NCI-H1417 (cell line): ENCODE data around the gene EIF3L.

Source experiments
- DNase-seq, 3 experiments: peaks; one replicate each; lab custom pipeline; 2025; lab: John Stamatoyannopoulos, UW

EIF3L gene

GRCh38 chr22:37854946-37855345 is 5.7 kb downstream of the EIF3L start:
- DNase-seq: no peak

DNA sequence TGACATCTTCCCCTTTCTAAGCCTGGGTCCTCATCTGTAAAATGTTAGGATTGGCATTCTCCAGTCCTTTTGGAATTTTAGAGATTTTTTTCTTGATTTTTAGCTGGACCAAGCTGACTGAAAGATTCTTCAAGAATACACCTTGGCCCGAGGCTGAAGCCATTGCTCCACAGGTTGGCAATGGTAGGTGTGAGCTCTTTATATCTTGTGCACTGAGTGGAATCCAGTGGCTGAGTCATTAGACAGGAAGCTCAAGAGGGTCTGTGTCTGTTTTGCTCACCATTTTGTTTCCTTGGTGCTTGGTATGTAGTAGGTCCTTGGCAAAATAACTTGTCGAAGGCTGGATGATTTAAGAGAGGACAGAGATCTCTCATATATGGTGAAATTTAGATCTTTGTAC is 6.2 kb downstream of the EIF3L start:
- no peak for DNase-seq

DNA sequence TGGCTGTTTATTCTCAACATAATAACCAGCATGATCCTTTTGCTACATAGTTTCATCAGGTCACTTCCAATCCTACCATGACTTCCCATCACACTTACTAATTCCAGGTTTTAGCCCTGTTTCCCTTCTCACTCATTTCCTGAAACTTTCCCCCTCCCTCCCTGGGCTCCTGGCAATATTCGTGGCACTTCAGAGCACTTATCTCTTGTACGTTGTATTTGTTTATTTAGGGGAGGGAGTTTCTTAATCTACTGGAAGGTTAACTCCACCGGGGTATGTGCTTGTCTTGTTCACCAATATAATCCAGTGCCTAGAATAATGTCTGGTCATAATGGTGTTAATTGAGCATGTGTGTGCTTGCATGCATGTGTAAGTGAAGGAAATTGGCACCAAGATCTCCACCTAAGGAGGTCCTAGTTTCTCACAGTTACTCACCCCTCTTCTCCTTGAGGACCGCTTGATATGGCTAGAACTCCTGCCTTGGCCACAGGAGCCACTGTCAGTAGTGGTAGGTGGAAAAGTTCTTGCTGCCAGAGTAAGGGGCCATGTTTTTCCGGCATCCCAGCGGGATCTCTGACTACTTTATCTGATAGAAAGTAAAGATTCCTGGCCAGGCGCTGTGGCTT is 11.7 kb downstream of the EIF3L start:
- no peak for DNase-seq

DNA sequence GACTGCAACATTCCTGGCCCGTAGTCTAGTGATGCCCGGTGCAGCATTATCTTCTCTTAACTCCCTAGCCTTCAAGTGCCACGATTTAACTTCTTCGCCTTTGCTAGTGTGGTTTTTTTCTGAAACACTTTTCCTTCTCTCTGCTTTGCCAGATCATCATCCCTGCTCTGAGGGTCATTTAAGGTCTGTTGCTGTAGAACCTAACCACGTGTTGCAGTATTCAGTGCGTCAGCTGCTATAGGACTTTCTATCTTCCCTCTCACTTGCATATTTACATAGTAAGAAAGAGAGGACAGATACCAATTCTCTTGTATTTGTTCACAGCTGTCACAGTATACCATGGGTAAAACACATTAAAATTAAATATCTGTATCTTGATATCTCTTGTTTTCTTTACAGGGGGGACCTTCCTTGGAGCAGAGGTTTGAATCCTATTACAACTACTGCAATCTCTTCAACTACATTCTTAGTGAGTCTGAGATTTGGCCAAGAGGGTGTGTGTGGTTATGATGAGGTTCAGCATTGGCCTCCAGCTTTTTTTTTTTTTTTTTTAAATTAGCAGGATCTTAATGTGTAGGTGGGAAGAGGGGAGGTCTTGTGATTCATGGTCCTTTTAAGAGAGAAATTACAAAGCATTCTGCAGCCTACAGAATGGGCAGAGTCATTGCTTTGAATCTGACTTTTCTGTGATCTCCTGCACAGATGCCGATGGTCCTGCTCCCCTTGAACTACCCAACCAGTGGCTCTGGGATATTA is 13.5 kb downstream of the EIF3L start:
- DNase-seq: no peak

- no peak for DNase-seq
Observed at GRCh38 chr22:37865510-37865909, 16.3 kb downstream of the EIF3L start.

GRCh38 chr22:37870273-37870672 is 21.1 kb downstream of the EIF3L start:
- no peak for DNase-seq

DNA sequence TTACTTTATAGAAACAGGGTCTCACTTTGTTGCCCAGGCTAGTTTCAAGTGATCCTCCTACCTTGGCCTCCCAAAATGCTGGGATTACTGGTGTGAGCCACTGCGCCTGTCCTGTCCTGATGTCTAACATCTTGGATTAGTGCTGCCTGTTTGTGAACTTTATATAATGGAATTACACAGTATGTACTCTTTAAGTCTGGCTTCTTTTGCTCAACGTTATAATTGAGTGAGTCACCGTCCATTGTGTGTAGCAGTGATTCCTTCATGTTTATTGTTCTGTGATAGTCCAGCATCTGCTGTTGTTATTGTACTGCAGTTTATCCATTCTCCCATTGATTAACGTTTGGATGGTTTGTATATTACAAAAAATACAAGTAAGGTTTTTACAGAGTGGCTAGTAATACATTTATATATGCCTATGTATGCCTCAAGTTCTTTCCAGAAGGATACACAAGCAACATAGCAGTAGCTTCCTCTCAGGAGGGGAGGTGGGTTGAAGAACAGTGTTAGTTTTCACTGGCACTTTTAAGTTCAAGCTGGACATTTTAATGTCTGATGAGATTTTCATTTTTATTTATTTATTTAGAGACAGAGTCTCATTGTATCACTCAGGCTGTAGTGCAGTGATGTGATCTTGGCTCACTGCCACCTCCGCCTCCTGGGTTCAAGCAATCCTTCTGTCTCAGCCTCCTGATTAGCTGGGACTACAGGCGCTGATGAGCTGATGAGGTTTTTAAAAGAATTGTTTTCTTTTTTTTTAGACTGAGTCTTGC is 31.6 kb downstream of the EIF3L start:
- no peak for DNase-seq

DNA sequence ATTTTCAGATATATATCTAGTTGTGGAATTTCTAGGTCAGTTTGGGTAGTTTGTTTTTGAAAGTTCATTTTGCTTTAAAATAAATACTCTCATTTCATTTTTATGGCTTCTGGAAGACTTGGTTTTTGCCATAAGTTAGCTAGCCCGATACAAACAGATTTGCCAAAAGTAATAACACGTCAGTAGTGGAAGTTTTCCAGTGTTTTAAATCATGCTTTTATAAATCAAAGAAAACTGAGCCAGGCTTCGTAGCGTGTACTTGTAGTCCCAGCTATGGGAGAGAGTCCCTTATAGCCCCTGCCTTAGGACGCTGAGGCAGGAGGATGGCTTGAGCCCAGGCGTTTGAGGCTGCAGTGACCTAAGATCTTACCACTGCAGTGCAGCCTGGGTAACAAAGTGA is 35.2 kb downstream of the EIF3L start:
- no peak for DNase-seq

DNA sequence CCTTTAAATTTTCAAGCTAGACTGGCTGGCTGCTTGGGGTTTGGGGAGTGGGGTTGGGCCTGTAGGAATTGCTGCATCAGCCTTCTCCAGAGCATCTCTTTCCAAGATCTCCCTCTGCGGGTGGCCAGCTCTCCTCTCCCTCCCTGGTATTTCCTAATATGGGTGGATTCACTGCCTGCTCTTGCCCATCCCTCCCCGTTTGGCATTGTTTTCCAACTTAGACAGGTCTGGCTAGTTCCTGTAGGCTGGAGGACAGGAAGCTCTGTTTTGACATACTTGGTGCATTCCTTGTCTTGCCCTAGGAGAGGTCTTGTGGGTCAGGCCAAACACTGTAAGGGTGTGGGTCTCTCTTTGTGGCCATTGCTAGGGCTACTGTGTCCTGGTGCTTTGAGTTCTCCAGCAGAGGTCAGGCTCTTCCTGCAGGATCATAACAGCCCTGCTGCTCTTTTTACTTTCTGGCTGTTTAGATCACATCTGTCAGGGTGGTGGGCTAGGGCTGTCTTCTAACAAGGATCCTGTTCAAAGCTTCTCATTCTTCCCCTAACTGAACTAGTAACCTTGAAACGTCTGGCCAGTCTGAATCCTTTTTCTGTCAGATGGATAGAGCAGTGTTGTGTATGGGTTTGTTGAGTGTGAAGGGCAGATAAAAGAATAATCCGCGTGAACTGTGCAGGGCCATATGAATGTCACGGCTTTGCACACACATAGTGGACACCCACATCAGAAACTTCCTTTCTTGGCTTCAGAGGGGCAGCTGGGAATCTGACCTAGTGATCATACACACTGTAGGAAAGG is 38.6 kb downstream of the EIF3L start:
- DNase-seq: no peak

GRCh38 chr22:37891926-37892325 is 42.7 kb downstream of the EIF3L start:
- no peak for DNase-seq

GRCh38 chr22:37892566-37893335 is 43.5 kb downstream of the EIF3L start:
- no peak for DNase-seq

- no peak for DNase-seq
Observed at GRCh38 chr22:37893583-37893983, 44.4 kb downstream of the EIF3L start.

GRCh38 chr22:37894939-37895670 is 45.9 kb downstream of the EIF3L start:
- no peak for DNase-seq

DNA sequence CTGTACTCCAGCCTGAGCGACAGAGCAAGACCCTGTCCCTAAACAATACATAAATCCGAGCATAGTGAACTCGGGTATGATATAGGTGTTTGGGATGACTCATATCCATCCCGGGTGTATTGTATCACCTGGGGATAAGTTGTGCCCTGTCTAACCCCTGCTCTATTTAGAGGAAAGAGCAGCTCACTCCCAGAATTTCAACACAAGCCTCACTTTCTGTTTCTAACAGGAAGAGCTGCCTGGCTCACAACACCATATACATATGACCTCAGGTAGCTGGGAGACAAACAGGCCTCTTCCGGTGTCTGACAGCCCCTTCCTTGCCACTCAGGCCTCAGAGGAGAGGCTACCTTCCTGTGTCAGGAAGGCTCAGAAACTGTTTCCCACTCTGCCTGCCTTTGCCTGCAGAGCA is 47.0 kb downstream of the EIF3L start:
- no peak for DNase-seq

- DNase-seq: no peak
Observed at GRCh38 chr22:37896939-37897338, 47.7 kb downstream of the EIF3L start.

GRCh38 chr22:37897807-37898206 is 48.6 kb downstream of the EIF3L start:
- no peak for DNase-seq

DNA sequence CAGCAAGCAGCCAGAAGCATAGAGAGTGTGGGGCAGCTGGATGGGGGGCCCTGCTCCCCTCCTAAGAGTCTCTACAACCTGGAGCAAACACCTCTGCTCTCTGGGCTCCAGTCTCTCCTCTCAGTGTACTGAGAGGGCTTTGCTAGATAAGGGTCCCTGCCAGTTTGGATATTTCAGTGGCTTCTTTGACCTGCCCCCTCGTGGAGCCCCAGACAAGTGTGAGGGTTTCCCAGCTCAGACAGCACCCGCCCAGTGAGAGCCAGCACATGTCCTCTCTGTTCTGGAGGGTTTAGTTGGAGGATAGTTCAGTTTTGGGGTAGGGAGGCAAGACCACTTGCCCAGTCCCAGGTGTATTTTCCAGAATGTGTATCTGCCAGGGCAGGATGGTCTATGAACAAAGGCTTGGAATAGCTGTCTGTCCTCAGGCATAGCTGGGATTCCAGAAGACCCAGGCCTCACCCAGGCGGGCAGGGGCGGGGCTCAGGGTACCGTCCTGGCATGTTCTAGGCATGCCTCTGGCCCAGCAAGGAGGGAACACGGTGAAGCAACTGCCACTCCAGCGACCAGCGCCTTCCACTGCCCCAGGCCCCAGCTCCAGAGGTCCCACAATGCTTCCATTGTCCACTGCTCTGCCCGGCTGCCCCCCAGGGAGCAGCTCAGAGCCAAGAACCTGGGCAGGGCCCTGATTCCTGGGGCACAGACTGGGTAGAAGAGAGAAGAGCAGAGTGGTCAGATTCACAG is 49.4 kb downstream of the EIF3L start:
- DNase-seq: no peak

DNA sequence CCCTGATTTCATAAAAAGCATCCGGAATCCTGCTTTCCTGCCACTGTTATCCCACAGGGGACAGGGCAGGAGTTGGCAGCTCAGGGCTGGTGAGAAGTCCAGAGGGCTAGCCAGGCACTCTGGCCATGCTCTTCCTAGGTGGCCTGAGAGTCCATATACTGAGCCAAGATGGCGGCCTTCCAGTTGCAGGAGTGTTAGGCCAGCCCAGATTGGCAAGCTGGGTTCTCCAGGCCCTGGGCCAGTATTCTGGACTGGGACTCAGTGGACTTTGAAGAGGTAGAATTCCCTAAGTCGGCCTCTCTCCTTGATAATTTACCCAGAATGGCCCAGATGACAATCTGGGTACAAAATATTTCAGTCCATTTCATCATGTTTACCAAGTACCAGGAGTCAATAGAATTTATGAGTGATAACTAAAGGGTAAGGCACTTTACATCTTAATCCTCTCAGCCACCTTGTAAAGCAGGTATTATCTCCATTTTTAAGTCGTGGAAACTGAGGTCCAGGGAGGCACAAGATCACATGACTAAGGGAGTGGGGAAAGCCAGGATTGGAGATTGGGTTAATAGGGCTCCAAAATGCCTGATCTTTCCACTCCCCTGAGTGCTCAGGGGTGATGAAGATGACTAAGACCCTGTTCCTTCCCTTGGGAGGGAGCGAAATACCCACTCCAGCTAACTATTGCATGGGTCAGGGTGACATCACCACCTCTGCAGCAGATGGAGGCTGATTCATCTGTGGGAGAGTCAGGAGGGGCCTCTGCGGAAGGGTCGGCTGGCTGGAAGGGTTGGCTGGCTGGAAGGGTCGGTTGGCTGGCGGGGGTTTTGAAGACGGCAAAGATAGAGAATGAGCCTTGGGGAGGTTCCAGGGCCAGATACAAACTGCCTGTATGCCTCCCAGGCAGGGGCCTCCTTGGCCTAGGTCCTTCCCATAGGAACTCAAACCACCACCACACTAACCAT is 55.6 kb downstream of the EIF3L start:
- DNase-seq: no peak
